Measurements from ENCODE around the gene CREG1.
"Not testable (repeated sequence)": the region's sequence is repeated elsewhere in the genome, so short reads cannot be mapped to it uniquely, and the experiment has no call there.

The CREG1 gene

DNA sequence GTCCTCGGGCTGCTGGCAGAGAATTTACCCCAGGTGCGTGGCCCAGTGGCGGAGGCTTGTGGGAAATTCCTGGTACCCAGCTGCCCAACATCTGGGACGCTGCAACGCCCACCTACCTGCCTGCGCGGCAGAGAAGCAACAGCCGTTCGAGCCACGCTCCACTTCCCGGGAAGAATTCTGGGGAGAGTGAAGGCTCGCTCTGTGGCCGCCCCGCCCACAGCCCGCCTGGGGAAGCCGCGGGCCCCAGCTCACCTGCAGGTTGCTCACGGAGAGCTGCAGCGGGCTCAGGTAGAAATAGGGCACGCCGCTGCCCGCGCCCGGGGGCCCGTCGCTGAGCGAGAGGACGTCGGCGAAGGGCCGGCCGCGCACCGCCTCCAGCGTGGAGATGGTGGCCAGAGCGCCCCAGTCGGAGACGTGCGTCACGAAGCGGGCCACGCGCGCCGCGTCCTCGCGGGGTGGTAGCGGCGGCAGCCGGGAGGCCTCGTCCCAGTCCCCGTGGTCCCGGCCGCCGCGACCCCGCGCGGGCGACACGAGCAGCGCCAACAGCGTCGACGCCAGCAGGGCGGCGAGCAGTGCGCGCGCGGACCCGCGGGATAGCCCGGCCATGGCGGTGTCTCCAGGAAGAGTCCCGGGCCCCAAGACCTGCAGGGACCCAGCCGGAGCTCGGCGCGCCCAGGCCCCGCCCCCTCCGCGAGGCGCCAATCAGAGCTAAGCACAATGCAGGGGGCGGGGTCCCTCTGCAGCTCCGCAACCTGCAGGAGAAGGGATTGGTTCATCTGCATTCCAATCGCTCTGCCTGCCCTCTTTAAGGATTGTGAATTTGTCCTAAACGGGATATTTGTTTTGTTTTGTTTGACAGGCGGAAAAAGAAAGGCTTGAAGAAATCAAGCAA is at the start of gene CREG1:
TSS of gene CREG1 (minus strand) at position 627 of the 892 bp plus-strand sequence.
- peak; percentile 91 for DNase-seq

DNA sequence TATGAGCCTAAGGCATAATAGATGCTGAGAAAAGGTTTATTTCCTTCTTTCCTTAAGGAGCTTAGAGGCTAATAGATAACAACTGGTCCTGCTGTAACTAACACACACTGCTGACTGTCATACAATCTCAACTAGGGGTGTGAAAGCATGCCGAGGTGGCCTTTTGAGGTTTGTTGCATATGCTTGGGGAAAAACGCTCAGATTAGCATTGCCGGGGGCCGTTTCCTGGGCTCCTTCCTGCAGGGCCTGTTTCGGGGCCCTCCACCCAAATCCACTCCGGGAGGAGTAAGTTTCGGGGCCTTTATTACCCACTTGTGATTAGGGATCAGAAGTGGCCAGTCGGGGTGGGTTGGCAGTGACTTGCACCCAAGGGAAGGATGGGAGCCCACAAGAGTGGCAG is 49.3 kb upstream of the CREG1 start:
- DNase-seq = no peak

DNA sequence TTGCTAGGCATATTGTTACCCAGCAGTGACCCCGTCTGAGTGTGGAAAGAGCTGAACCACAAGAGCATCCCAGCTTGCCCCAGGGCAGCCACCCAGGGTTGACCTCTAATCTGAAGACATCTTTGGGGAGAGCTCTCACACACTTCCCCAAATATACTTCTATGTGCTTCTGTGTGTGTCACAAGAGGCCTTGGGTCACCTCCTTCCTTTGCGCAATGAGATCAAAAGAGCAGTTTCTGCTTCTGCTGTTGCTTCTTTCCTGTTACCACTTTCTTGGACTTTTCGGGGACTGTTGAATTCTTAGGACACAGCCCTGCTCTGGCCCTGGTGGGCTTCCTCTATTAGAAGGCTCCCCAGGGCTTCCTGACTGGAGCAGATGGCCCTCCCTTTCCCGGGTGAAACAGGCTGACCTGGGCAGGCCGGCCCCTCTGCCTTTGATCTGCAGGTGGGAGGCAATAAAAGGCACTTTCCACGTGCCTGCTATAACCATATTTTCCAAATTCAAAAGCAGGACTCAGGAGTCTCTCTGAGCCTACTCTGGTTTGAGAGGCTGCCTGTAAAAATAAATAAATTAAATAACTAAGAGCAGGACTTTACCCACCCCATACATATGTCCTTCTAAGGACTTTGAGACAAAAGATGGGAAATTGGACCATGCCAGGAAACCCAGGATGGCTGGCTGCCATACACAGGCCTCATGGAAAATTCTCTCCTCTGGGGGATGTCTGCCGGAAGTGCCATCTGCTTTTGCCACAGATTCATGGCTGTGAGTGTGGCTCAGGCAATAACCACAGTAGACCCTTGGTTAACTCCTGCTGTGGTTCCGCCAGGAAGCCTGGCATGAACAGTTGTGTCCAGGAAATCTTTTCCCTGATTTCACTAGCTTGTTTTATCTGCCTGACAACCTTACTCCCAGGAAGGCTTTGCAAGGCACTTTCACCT is 48.2 kb upstream of the CREG1 start:
- DNase-seq = peak; percentile 96 to 97

DNA sequence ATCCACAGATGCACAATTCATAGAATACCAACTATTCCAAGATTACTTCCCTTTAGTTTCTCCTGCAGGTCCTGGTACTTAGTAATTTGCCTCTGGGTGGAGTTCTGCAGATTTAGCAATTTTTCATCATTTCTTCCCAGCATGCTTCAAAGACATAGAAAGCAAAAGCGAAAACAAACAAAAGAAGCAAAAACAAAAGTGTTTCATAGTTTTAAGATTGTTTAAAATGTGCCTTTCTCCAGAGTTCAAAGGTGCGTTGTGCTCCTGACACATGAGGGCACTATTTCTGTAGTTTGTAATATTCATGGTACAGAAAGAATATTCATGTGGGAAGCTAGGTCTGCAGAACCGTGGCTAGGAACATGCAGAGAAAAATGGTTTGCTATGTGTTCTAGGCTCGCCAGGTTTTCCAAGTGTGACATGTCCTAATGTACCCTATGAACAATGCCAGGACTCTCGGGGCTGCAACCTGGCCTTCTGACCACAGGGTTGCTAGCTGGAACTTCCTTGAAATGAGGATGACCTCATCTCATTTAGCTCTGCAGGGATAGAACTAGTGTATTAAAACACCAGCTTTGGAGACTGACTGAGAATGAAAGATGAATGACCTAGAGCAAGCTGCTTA is 46.5 kb upstream of the CREG1 start:
- peak; percentile 75 to 78 for DNase-seq

GRCh38 chr1:167594822-167595221 is 41.3 kb upstream of the CREG1 start:
- no peak for DNase-seq

DNA sequence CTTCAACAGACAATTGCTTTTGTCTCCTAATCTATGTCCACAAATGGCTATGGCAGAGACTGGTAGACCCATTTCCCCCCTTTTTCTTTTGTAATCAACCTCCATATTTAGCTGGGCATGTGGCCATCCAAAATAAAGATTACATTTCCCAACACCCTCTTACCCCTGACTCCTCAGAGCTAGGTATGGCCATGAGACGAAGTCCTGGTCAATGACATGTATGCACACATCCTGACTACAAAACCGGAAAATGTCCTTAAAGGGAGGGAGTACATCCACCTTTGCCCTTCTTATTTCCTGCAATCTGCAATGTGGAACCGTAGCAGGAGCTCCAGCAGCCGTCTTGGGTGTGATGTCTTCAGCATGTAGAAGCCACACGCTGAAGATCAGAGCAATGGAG is 40.3 kb upstream of the CREG1 start:
- no peak for DNase-seq

DNA sequence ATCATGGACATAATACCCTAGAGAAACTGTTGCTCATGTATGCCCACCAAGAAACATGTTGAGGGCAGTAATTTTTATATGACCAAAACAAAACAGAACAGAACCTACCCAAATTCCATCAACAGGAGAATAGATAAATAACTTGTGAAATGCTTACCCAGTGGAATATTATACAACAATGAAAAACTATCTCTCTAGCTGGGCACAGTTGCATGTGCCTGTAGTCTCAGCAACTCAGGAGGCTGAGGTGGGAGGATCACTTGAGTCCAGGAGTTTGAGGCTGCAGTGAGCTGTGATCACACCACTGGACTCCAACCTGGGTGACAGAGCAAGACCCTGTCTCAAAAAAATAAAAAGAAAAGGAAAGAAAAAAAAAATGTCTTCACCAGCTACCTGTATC is 38.9 kb upstream of the CREG1 start:
- no peak for DNase-seq

GRCh38 chr1:167588361-167588760 is 34.8 kb upstream of the CREG1 start:
- DNase-seq = peak in 1 of 2 donors; percentile 21

DNA sequence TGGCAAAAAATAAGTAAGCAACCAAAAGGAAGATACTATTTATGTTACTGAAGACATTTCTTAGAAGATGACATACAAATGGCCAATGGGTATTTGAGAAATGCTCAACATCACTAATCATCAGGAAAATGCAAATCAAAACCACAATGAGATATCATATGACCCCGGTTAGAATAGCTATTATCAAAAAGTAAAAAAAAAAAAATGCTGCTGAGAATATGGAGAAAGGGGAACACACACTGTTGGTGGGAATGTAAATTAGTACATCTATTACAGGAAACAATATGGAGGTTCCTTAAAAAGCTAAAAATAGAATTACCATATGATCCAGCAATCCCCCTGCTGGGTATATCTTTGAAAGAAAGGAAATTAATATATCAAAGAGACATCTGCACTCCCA is 34.3 kb upstream of the CREG1 start:
- peak; percentile 38 to 39 for DNase-seq

- peak in 1 of 2 donors; percentile 21 for DNase-seq
Observed at GRCh38 chr1:167587342-167587741, 33.8 kb upstream of the CREG1 start.

GRCh38 chr1:167584581-167584980 is 31.0 kb upstream of the CREG1 start:
- DNase-seq = no peak

DNA sequence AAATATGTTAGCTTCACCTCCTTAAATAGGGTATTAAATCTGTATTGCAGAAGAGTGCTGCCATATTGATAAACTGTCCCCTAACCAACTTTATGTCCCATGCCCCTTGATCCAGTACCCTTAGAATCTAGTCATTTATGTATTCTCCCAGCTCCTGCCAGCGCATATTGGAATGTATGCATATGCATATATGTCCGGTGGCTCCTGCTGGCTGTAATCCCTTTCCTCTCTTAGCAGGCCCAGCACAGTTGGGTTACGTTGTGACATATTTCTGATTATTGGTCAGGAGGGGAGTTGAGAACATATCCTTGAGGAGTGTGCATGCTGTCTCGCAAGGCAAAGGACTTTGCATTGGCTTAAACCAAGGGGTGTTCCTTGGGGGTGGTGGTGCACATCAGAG is 29.2 kb upstream of the CREG1 start:
- DNase-seq = no peak

GRCh38 chr1:167582064-167582463 is 28.5 kb upstream of the CREG1 start:
- no peak for DNase-seq

DNA sequence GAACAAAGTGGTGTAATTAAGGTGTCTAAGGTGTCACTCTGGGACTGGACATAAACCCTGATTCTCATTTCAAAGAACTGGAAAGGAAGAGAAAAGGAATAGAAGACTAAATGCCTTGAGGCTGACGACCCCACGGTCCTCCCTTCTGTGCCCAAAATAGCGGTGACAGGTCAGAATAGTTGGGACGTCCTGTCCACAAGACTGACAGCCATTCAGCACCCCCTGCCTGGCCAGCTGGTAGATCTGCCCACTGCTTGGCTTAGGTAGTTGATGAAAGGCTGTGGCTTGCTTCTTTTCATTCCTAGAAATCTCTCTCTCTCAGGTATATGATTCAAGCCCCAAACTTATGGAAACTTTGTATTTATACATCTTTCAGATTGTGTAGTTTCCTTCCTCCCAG is 26.4 kb upstream of the CREG1 start:
- no peak for DNase-seq

DNA sequence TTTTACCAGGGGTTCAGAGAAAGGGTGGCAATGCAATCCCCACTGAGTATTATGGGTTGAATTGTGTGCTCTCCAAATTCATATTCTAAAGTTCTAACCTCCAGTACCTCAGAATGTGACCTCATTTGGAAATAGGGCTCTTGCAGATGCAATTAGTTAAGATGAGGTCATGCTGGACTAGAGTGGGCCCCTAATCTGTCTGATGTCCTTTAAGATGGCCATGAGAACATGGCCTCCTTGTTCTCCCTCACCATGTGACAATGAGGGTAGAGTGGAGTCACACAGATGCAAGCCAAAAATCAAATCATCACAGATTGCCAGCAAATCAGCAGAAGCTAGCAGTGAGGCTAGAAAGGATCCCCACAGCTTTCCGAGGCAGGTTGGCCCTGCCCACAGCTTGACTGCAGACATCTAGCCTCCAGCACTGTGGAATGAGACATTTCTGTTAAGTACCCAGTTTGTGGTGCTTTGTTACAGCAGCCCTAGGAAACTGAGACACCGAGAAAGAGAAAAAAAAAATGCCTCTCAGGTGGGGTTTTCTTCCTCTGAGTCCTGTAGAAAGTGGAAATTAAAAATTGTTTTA is 25.5 kb upstream of the CREG1 start:
- no peak for DNase-seq

DNA sequence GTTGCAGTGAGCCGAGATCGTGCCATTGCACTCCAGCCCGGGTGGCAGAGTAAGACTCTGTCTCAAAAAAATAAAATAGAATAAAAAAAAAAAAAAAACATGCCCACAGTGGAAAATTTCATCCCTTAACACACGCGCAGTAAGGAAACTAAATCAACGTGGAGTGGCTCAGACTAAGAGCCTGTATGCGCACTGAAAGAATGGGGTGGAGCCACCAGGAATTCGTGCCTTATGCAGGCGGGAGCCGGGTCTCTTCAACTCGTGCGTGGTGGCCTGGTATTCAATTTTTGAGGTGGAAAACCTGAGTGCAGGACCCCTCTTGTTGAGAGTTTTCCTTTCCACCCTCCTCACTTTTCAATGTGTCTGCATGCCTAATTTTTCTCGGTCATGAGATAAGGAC is 22.1 kb upstream of the CREG1 start:
- no peak for DNase-seq

- DNase-seq = no peak
Observed at GRCh38 chr1:167573035-167573434, 19.5 kb upstream of the CREG1 start.

DNA sequence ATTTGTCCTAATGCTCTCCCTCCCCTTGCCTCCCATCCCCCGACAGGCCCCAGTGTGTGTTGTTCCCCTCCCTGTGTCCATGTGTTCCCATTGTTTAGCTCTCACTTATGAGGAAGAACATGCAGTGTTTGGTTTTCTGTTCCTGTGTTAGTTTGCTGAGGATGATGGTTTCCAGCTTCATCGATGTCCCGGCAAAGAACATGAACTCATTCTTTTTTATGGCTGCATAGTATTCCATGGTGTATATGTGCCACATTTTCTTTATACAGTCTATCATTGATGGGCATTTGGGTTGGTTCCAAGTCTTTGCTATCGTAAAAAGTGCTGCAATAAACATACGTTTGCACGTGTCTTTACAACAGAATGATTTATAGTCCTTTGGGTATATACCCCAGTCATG is 17.1 kb upstream of the CREG1 start:
- not testable (repeated sequence) for DNase-seq

DNA sequence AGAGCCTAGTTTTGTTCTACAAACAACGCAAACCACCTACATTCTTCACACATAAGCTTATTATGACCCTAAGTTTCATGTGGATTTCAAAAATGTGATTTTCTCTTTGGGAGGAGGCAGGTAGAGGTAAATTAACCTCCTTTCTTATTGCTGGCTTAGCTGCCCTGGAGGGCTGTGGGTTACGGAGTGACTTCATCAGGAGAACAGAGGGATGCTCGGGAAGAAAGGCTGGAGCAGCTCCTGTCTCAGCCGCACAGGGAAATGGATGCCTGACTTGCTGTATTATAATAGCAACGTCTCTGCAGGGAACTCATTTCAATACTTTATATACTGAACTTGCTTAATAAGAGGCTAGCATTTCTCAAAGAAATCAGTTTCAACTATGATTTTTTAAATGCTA is 14.1 kb upstream of the CREG1 start:
- DNase-seq = no peak

GRCh38 chr1:167566766-167567165 is 13.2 kb upstream of the CREG1 start:
- no peak for DNase-seq

- no peak for DNase-seq
Observed at GRCh38 chr1:167565922-167566321, 12.4 kb upstream of the CREG1 start.

DNA sequence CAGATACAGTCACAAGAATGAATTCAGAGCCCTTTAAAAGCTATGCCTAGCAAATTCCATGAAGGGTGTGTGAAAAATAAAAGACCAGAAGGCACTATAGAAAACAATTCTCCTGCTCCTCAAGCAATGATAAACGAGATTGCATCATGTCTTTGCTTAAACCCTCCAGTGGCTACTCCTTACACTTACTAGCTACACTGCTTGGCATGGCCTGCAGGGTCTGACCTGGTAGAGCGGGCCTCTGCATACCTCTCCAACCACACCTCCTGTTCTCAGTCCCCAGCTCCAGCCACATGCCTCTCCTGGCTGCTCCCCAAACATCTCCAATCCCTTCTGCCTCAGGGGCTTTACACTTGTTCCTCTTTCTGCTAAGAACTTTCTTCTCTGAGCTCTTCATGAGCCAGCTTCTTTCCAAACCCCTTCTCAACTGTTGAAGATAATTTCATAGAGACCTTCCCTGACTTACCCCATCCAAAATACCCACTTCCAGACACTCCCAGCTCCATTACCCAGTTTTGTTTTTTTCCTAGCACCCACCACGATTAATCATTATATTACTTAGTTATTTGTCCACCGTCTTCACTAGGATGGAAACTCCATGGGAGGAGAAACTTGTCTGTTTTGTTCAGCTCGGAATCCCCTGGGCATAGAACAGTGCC is 11.2 kb upstream of the CREG1 start:
- no peak for DNase-seq
